Stomach smooth muscle (tissue), 2 donors: Measurements from ENCODE around the gene FBXO34.

ENCODE experiments used
- H3K27ac ChIP-seq: one replicate; pipeline ENCODE4 v1.7.0; 2013; ENCODE audit warnings: mild to moderate bottlenecking, low read length, inconsistent platforms
- H3K27me3 ChIP-seq, 2 donors: one replicate each; pipeline ENCODE4 v1.7.0; 2013; ENCODE audit warnings: low read length in 2 of 2; ENCODE audit not compliant: insufficient read depth in 2 of 2, control insufficient read depth in 1 of 2
- H3K36me3 ChIP-seq, 2 donors: one replicate each; pipeline ENCODE4 v1.7.0; 2013; ENCODE audit warnings: low read length in 2 of 2; ENCODE audit not compliant: control insufficient read depth in 2 of 2, insufficient read depth in 2 of 2
- H3K4me1 ChIP-seq: one replicate; pipeline ENCODE4 v1.7.0; 2013; ENCODE audit warnings: low read length; ENCODE audit not compliant: control insufficient read depth, insufficient read depth
- H3K4me3 ChIP-seq, 2 donors: one replicate each; pipeline ENCODE4 v1.7.0; 2013; ENCODE audit warnings: low read length in 2 of 2
- H3K9ac ChIP-seq, 2 donors: one replicate each; pipeline ENCODE4 v1.7.0; 2013; ENCODE audit warnings: low read length in 2 of 2, mild to moderate bottlenecking in 1 of 2
- H3K9me3 ChIP-seq, 2 donors: one replicate each; pipeline ENCODE4 v1.7.0; 2013; ENCODE audit warnings: low read length in 2 of 2; ENCODE audit not compliant: control insufficient read depth in 2 of 2
- donor health status: healthy.
- donor health status: Pancreatic carcinoma.

FBXO34 gene

DNA sequence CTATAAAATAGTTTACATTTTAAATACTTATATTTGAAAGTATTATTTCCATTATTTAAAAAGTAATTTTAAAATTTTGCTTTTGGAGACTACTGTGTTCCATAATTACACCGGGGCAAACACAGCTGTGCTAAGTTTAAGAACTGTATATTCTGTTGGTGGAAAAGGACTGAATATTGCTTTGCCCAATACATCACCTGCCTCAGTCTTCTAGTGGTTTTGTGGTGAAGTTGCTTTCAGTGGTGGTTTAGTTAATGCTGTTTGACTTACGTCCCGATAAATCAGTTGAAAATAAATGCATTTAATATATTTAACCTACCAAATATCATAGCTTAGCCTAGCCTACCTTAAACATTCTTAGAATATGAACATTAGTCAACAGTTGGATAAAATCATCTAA is 23.4 kb downstream of the FBXO34 start:
- Histone ChIP-seq H3K4me3 (no peak overlapping the region), H3K36me3 (no peaks in the 10 kb centered on the region), H3K9me3 (no peaks in the 10 kb centered on the region), H3K4me1 (no peaks in the 10 kb centered on the region), H3K9ac (no peak overlapping the region), H3K27me3 (no peaks in the 10 kb centered on the region), H3K27ac (no peak overlapping the region)

DNA sequence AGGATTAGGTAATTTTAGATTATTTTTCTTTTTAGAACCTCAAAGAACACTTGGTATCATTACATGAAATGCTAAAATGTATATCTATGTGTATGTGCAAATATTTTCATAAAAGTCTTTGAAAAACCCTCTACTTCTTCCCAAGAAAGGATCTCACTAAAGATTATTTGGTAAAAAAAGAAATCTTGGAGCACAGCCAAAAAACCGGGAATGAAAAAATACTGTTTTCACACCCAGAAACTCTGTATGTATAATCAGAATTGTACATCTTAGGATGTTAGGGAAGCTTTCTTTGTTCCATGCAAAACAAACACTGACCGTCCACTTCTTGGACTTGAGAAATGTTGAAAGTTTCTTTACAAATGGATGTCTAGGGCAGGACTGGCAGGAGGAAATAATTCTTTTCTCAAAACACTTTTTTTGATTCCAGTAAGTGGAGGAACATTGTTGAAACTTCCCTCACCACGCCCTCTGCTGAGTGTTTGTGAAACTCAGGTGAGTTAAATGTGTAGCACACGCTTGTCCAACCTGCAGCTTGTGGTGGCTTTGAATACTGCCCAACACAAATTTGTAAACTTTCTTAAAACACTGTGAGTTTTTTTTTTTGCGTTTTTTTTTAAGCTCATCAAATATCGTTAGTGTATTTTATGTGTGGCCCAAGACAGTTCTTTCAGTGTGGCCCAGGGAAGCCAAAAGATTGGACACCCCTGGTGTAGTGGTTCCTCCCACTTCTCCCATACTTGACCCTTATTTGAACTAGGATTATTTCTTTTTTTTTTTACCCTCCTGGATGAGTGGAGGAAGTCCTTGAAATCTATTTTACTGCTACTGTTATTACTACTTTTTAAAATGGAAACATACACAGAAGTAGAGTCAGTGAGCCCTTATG is 26.6 kb downstream of the FBXO34 start:
- Histone ChIP-seq H3K4me1 (no peaks in the 10 kb centered on the region), H3K36me3 (no peaks in the 10 kb centered on the region), H3K4me3 (no peak overlapping the region), H3K9ac (no peak overlapping the region), H3K27ac (no peak overlapping the region), H3K9me3 (no peaks in the 10 kb centered on the region), H3K27me3 (no peaks in the 10 kb centered on the region)

DNA sequence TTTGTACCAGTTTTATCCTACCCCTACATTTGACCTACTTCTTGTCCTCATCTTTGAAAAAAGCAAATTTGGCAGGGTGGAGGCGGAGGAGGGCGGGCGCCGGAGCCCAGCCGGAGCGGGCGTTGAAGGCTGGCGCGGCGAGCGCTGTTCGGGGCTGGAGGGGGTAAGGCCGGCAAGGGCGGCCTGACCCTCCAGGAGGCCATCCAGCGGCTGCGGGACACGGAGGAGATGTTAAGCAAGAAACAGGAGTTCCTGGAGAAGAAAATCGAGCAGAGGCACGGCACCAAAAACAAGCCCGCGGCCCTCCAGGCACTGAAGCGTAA is 27.2 kb downstream of the FBXO34 start:
- Histone ChIP-seq H3K4me1 (no peaks in the 10 kb centered on the region), H3K36me3 (no peaks in the 10 kb centered on the region), H3K4me3 (no peak overlapping the region), H3K9me3 (no peaks in the 10 kb centered on the region), H3K9ac (no peak overlapping the region), H3K27ac (no peak overlapping the region), H3K27me3 (no peaks in the 10 kb centered on the region)

DNA sequence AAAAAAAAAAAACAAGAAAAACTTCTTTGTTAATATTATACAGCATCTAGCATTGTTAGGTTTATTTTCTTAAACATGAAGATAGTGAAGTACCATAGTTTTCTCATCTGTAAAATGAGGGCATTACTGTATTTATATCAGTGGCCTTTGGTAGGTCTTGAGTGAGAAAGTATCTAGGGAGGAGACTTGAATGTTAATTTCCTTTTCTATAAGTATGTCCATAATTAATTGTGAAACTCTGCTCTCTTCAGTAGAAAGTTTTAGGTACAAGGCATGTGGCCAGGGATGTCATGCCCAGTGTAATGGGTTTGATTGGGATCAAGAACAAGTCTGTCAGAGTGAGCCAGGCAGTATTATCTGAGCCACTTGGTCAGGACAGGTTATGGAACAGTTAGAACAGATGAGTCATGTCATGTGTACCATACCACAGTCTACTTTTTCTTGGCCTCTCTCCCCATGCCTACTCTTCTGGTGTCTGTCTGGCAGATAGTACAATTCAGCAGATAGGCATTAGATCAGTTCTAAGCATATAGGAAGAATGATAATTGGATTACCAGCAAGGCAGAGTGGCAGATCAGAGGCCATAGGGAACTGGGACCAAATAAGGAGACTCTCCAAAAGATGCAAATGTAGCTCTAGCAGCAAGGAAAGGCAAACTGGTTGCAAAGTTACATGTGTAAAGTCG is 30.4 kb downstream of the FBXO34 start:
- Histone ChIP-seq H3K9ac (no peak overlapping the region), H3K4me1 (no peaks in the 10 kb centered on the region), H3K4me3 (no peak overlapping the region), H3K27me3 (no peaks in the 10 kb centered on the region), H3K36me3 (no peaks in the 10 kb centered on the region), H3K27ac (no peak overlapping the region), H3K9me3 (no peaks in the 10 kb centered on the region)

DNA sequence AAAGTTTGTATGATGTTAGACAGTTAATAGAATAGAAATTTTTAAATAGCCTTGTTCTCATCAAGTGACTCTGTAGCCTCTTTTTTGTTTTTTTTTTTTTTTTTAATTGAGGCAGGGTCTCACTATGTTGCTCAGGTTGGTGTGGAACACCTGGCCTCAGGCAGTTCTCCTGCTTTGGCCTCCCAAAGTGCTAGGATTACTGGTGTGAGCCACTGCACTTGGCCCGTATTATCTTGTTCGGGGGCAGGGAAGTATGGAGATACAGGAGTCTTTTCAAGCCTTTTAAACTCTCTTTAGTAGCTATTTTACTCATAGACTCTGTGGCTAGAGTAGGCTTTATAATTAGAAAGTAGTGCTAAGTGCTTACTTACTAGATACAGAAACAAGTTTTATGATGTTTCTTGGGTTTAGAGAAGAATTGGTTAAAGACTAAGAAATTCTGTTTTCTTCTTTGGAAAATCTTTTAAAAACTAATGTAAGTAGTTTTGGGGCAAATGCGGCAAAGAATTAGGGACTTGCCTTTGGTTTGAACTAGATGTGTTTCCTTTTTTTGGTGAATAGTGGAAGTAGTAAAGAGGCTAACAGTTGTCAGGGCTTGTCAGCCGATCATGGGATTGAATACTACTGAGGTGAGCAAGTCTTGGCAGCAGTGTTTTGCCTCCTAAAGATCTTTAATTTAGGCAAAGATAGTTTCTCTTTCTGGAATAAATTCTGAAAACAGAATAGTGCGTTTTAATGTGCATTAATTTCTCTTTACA is 31.3 kb downstream of the FBXO34 start:
- H3K4me3 ChIP-seq: no peak overlapping the region

DNA sequence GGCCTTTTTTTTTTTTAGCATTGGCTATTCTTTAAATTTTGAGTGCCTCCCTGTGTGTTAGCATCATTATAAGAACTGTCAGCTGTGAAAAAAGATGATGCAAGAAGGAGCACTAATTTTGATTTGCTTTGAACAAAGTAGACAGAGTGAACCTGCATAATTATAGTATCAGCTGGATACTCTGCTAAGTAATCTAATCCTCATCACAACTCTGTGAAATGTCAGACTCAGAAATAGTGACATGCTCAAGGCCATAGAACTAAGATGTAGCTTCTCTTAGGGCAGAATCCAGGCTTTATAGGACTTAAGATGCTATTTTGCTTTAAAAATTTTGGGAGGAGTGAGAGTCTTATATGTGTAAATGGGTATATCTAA is 31.9 kb downstream of the FBXO34 start:
- no peaks in the 10 kb centered on the region for H3K36me3 ChIP-seq
- no peaks in the 10 kb centered on the region for H3K9me3 ChIP-seq
- no peak overlapping the region for H3K4me3 ChIP-seq
- H3K4me1 ChIP-seq: no peaks in the 10 kb centered on the region
- H3K27me3 ChIP-seq: no peaks in the 10 kb centered on the region
- no peak overlapping the region for H3K9ac ChIP-seq
- no peak overlapping the region for H3K27ac ChIP-seq

More for the DNA sequence above, 31.3 kb downstream of the FBXO34 start:
- H3K27ac ChIP-seq: no peak overlapping the region
- no peaks in the 10 kb centered on the region for H3K9me3 ChIP-seq
- H3K27me3 ChIP-seq: no peaks in the 10 kb centered on the region
- H3K36me3 ChIP-seq: no peaks in the 10 kb centered on the region
- no peaks in the 10 kb centered on the region for H3K4me1 ChIP-seq
- H3K9ac ChIP-seq: no peak overlapping the region

DNA sequence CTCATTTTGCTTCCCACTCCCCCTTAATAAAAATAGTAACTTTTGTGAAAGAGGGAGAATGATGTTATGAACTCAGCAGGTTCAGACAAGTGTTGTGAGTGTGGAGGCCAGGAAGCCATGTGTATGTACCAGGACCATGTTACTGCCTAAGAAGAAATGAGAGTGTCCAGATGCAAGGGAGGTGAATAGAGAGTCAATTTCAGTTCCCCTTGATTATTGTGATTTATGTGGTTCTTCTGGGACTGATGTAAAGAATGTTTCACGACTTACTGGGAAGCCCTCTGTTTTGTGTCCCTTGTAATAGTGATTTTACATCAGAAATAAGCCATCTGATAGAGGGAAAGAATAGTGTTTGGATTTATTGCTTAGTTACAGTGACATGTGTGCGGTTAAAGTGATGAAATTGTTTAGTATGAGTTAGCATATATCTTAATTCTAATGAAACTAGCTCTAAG is 32.5 kb downstream of the FBXO34 start:
- no peak overlapping the region for H3K9ac ChIP-seq
- H3K27ac ChIP-seq: no peak overlapping the region
- no peaks in the 10 kb centered on the region for H3K4me1 ChIP-seq

DNA sequence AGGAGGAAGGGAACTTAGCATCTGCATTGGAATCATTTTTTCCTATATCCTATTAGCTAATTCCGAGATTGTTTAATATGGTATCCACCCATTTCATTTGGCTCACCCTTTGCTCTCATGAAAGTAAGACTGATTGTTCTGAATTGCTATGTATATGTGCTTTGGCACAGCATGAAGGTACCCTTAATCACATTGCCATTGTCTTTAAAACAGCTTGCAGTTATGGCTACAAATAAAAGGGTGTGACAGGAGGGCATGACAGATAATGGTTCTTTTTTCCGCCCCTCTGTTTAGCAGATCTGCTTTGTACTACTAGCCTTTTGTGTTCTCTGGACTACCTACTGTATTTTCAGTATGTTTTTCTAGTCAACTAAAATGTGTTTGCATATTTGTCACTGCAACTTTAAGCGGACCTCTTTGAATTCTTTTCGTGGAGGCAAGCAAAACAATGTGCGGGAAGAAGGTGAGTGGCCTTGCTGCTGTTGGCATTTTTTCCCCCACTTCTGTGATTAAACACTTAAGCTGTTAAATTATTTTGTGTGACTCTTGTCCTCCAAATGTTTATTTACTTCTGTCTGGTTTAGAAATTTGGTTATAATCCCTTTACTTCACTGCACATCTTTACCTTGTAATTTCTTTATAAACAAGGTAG is 35.8 kb downstream of the FBXO34 start:
- no peak overlapping the region for H3K27ac ChIP-seq
- no peaks in the 10 kb centered on the region for H3K36me3 ChIP-seq
- no peaks in the 10 kb centered on the region for H3K9me3 ChIP-seq
- H3K4me1 ChIP-seq: no peaks in the 10 kb centered on the region
- no peak overlapping the region for H3K4me3 ChIP-seq
- H3K27me3 ChIP-seq: no peaks in the 10 kb centered on the region
- no peak overlapping the region for H3K9ac ChIP-seq

More for the DNA sequence above, 32.5 kb downstream of the FBXO34 start:
- no peak overlapping the region for H3K4me3 ChIP-seq
- H3K27me3 ChIP-seq: no peaks in the 10 kb centered on the region
- no peaks in the 10 kb centered on the region for H3K36me3 ChIP-seq
- H3K9me3 ChIP-seq: no peaks in the 10 kb centered on the region

DNA sequence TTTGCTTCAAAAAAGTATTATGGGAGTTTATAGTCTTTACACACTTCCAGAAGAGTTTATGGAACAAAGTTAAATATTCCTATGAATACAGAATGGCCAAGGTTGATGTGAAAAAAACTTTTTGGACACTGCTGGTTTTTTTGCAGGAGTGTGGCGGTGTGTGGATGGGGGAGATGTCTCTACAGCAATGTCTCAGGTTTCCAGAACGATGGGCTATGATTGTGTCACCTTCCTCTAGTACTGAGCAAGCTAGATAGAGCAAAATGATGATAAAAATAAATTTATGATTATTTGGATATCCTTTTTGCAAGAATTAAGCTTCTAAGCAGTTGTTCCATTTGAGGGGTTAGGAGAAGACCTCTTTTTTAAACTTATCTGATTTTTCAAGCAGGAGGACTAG is 37.9 kb downstream of the FBXO34 start:
- H3K4me1 ChIP-seq: no peaks in the 10 kb centered on the region

DNA sequence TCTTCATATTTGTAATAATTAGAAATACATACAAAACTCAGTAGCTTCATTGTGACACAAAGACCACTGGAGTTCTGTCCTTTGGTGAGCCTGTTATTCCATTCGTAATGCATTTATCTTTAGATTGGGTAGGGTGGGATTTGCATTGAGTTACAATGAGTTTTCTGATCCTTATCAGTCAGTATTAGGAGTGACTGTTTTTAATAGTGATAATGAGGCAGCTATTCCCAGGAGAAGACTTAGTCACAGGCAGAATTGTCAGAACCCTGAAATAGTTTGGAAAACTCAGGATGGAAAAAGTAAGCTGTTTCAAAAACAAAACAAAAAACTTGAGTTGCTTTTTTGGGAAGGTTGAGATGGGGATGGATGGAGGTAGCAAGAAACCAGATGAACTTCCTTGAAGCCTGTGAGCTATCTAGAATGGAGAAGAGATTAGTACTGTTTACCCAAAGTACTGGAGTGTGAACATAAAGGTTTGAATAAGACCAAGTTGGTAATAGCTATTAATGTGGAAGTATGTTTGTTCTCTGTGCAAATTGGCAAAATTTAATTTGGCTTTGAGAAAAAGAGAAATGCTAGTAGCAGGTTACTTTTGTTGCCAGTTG is 38.6 kb downstream of the FBXO34 start:
- H3K4me3 ChIP-seq: no peak overlapping the region
- H3K9ac ChIP-seq: no peak overlapping the region
- no peaks in the 10 kb centered on the region for H3K9me3 ChIP-seq
- H3K27ac ChIP-seq: no peak overlapping the region
- no peaks in the 10 kb centered on the region for H3K36me3 ChIP-seq
- H3K27me3 ChIP-seq: no peaks in the 10 kb centered on the region
- no peaks in the 10 kb centered on the region for H3K4me1 ChIP-seq

More for the DNA sequence above, 37.9 kb downstream of the FBXO34 start:
- Histone ChIP-seq H3K27ac (no peak overlapping the region), H3K9ac (no peak overlapping the region), H3K4me3 (no peak overlapping the region), H3K9me3 (no peaks in the 10 kb centered on the region), H3K36me3 (no peaks in the 10 kb centered on the region), H3K27me3 (no peaks in the 10 kb centered on the region)
